Measurements from ENCODE around the gene RNF141. TPM values are rescaled to one million over a fixed set of nuclear protein-coding genes. Genes with fewer than 3 reads are reported as not detected.

Gene RNF141
- total RNA-seq, 1 donor from 2014 or later: 41.9 TPM

- no peak for DNase-seq
Measured at GRCh38 chr11:10497371-10498021, 43.5 kb downstream of the RNF141 start.

- DNase-seq: no peak
Measured at GRCh38 chr11:10496296-10496936, 44.6 kb downstream of the RNF141 start.

- no peak for DNase-seq
Measured at GRCh38 chr11:10495464-10495786, 45.6 kb downstream of the RNF141 start.

GRCh38 chr11:10494636-10495463, 46.1 kb downstream of the RNF141 start:
- DNase-seq: no peak

- DNase-seq: no peak
Measured at GRCh38 chr11:10493041-10493663, 47.8 kb downstream of the RNF141 start.

GRCh38 chr11:10492084-10492483, 48.9 kb downstream of the RNF141 start:
- DNase-seq: no peak

- no peak for DNase-seq
Measured at GRCh38 chr11:10490398-10491241, 50.4 kb downstream of the RNF141 start.

- no peak for DNase-seq
Measured at GRCh38 chr11:10490032-10490397, 51.0 kb downstream of the RNF141 start.

- DNase-seq: peak; percentile 45
Measured at GRCh38 chr11:10488934-10489691, 51.9 kb downstream of the RNF141 start.

GRCh38 chr11:10488121-10488933, 52.7 kb downstream of the RNF141 start:
- no peak for DNase-seq

- DNase-seq: no peak
Measured at GRCh38 chr11:10487002-10487647, 53.9 kb downstream of the RNF141 start.

GRCh38 chr11:10486161-10486840, 54.7 kb downstream of the RNF141 start:
- no peak for DNase-seq

GRCh38 chr11:10485646-10486045, 55.3 kb downstream of the RNF141 start:
- no peak for DNase-seq

- no peak for DNase-seq
Measured at GRCh38 chr11:10484461-10485180, 56.4 kb downstream of the RNF141 start.

- no peak for DNase-seq
Measured at GRCh38 chr11:10483584-10483983, 57.4 kb downstream of the RNF141 start.

- no peak for DNase-seq
Measured at GRCh38 chr11:10483174-10483573, 57.8 kb downstream of the RNF141 start.

- peak; percentile 10 for DNase-seq
Measured at GRCh38 chr11:10481560-10482349, 59.2 kb downstream of the RNF141 start.

- DNase-seq: no peak
Measured at GRCh38 chr11:10480760-10481159, 60.2 kb downstream of the RNF141 start.

Measured in tongue (tissue), 2 donors.